ENCODE data around the gene FHIP2A.

Gene FHIP2A

GRCh38 chr10:114869520-114869892 is 47.9 kb downstream of the FHIP2A start:
- no peak overlapping the region for H3K4me3 ChIP-seq (replicated peaks in 1 of 2; ENCODE audit: low read depth in 2 of 2, low read length in 2 of 2)
- DNase-seq (ENCODE audit: low read depth in 2 of 2) = peak; percentile 85 to 90
- TF ChIP-seq CTCF (IDR thresholded peaks at IDR 0.05; ENCODE audit: low read depth, low read length) = no peak

GRCh38 chr10:114870486-114870885 is 48.9 kb downstream of the FHIP2A start:
- H3K4me3 ChIP-seq (replicated peaks in 1 of 2; ENCODE audit: low read depth in 2 of 2, low read length in 2 of 2) = no peak overlapping the region
- no peak for TF ChIP-seq CTCF (IDR thresholded peaks at IDR 0.05; ENCODE audit: low read depth, low read length)
- DNase-seq (ENCODE audit: low read depth in 2 of 2) = no peak

- no peak for TF ChIP-seq CTCF (IDR thresholded peaks at IDR 0.05; ENCODE audit: low read depth, low read length)
- no peak overlapping the region for H3K4me3 ChIP-seq (replicated peaks in 1 of 2; ENCODE audit: low read depth in 2 of 2, low read length in 2 of 2)
- DNase-seq (ENCODE audit: low read depth in 2 of 2) = no peak
Observed at GRCh38 chr10:114871379-114871778, 49.8 kb downstream of the FHIP2A start.

All from cardiac fibroblast (primary cell).